Measurements from ENCODE around the gene TRIM17. TPM values are rescaled to one million over a fixed set of nuclear protein-coding genes. Genes with fewer than 3 reads are reported as not detected.

TRIM17 gene
- polyA plus RNA-seq, 1 donor (not counting 4 experiments of a cell fraction or from before 2014, with no cell fraction given), result 0.24 TPM

DNA sequence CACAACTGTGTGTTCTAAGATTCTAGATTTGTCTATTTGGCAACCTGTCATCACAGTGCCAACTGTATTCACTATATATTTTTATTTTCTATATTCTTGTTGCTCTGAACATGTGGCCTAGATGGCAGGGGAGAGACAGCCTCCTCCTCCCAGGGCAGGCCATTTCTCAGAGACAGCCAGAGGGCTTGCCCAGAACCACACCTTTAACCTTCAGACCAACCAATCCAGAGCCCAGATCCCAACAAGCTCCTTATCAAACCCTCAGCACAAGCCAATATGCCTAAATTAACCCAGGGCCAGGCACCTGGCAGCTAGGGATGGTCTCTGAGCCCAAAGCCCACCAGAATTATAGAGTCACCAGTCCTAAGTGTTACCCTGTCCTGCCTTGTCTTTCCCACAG, 29.3 kb downstream of the TRIM17 start:
- dilution Hi-C loops (cut with MboI; ENCODE audit: extremely low pct_ligation_motif_present, low sequenced_read_pairs), result no loop called here
- no peaks in the 10 kb centered on the region for H3K27me3 ChIP-seq (ENCODE audit: control insufficient read depth, extremely low read depth, insufficient read depth, low read length)
- no peak overlapping the region for H3K4me3 ChIP-seq (ENCODE audit: control insufficient read depth in 2 of 3, extremely low read depth in 1 of 3, insufficient read depth in 2 of 3, low read depth in 1 of 3, low read length in 3 of 3)
- FAIRE-seq (no peak), DNase-seq (ENCODE audit: low read depth, low spot score) (no peak)
- TF ChIP-seq EZH2 (IDR thresholded peaks at IDR 0.05; ENCODE audit: low read length), result no peak
- TF ChIP-seq, protein P1, sequence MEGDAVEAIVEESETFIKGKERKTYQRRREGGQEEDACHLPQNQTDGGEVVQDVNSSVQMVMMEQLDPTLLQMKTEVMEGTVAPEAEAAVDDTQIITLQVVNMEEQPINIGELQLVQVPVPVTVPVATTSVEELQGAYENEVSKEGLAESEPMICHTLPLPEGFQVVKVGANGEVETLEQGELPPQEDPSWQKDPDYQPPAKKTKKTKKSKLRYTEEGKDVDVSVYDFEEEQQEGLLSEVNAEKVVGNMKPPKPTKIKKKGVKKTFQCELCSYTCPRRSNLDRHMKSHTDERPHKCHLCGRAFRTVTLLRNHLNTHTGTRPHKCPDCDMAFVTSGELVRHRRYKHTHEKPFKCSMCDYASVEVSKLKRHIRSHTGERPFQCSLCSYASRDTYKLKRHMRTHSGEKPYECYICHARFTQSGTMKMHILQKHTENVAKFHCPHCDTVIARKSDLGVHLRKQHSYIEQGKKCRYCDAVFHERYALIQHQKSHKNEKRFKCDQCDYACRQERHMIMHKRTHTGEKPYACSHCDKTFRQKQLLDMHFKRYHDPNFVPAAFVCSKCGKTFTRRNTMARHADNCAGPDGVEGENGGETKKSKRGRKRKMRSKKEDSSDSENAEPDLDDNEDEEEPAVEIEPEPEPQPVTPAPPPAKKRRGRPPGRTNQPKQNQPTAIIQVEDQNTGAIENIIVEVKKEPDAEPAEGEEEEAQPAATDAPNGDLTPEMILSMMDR (optimal IDR thresholded peaks at IDR 0.05 in 1 of 3, IDR thresholded peaks at IDR 0.05 in 1 of 3, conservative IDR thresholded peaks at IDR 0.05 in 1 of 3; ENCODE audit: extremely low read depth in 1 of 3, insufficient read depth in 2 of 3, low read length in 3 of 3), result no peak
- no peaks in the 10 kb centered on the region for H3K36me3 ChIP-seq (ENCODE audit: control insufficient read depth in 2 of 2, extremely low read depth in 1 of 2, insufficient read depth in 2 of 2, low read length in 2 of 2)
- no peak overlapping the region for H3K4me2 ChIP-seq (ENCODE audit: control insufficient read depth, extremely low read depth, insufficient read depth, low read depth, low read length)
- H2AFZ ChIP-seq (ENCODE audit: control insufficient read depth, low read length), result no peak overlapping the region
- no peaks in the 10 kb centered on the region for H3K9me3 ChIP-seq (ENCODE audit: control insufficient read depth, low read depth, low read length)
- H3K4me1 ChIP-seq (ENCODE audit: control insufficient read depth, extremely low read depth, insufficient read depth, low read length), result no peaks in the 10 kb centered on the region
- H3K79me2 ChIP-seq (ENCODE audit: control insufficient read depth, insufficient read depth, low read length), result no peaks in the 10 kb centered on the region
- no peaks in the 10 kb centered on the region for H4K20me1 ChIP-seq (ENCODE audit: control insufficient read depth, extremely low read depth, insufficient read depth, low read length)
- H3K9ac ChIP-seq (ENCODE audit: control insufficient read depth, extremely low read depth, insufficient read depth, low read length), result no peak overlapping the region
- no peak overlapping the region for H3K27ac ChIP-seq (ENCODE audit: control insufficient read depth, insufficient read depth, low read length)
- H3K9me1 ChIP-seq (ENCODE audit: control insufficient read depth, extremely low read depth, insufficient read depth, low read length), result no peaks in the 10 kb centered on the region

DNA sequence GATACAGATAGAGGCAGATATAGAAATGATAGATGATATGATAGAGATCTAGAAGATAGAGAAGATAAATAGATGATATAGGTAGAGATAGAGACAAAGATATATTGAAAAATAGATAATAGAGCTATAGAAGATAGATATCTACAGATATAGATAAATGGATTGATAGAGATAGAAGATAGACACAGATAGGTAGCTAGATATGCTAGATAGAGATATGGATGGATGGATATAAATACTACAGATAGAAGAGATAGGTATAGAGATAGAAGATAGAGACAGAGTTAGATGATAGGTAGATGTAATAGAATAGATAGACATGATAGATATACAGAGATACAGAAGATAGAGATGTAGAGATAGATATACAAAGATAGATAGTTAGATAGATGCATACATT, 31.4 kb downstream of the TRIM17 start:
- no peaks in the 10 kb centered on the region for H3K9me1 ChIP-seq (ENCODE audit: control insufficient read depth, extremely low read depth, insufficient read depth, low read length)
- no peaks in the 10 kb centered on the region for H3K79me2 ChIP-seq (ENCODE audit: control insufficient read depth, insufficient read depth, low read length)
- no peak overlapping the region for H3K9ac ChIP-seq (ENCODE audit: control insufficient read depth, extremely low read depth, insufficient read depth, low read length)
- H3K27me3 ChIP-seq (ENCODE audit: control insufficient read depth, extremely low read depth, insufficient read depth, low read length), result no peaks in the 10 kb centered on the region
- DNase-seq (ENCODE audit: low read depth, low spot score) (no peak), FAIRE-seq (no peak)
- H3K9me3 ChIP-seq (ENCODE audit: control insufficient read depth, low read depth, low read length), result no peaks in the 10 kb centered on the region
- no peak overlapping the region for H3K4me3 ChIP-seq (ENCODE audit: control insufficient read depth in 2 of 3, extremely low read depth in 1 of 3, insufficient read depth in 2 of 3, low read depth in 1 of 3, low read length in 3 of 3)
- no peak overlapping the region for H3K4me2 ChIP-seq (ENCODE audit: control insufficient read depth, extremely low read depth, insufficient read depth, low read depth, low read length)
- no peak for TF ChIP-seq EZH2 (IDR thresholded peaks at IDR 0.05; ENCODE audit: low read length)
- TF ChIP-seq, protein P1 (optimal IDR thresholded peaks at IDR 0.05 in 1 of 3, IDR thresholded peaks at IDR 0.05 in 1 of 3, conservative IDR thresholded peaks at IDR 0.05 in 1 of 3; ENCODE audit: extremely low read depth in 1 of 3, insufficient read depth in 2 of 3, low read length in 3 of 3), result no peak
- H3K4me1 ChIP-seq (ENCODE audit: control insufficient read depth, extremely low read depth, insufficient read depth, low read length), result no peaks in the 10 kb centered on the region
- H3K36me3 ChIP-seq (ENCODE audit: control insufficient read depth in 2 of 2, extremely low read depth in 1 of 2, insufficient read depth in 2 of 2, low read length in 2 of 2), result no peaks in the 10 kb centered on the region
- H2AFZ ChIP-seq (ENCODE audit: control insufficient read depth, low read length), result no peak overlapping the region
- no peak overlapping the region for H3K27ac ChIP-seq (ENCODE audit: control insufficient read depth, insufficient read depth, low read length)
- dilution Hi-C loops (cut with MboI; ENCODE audit: extremely low pct_ligation_motif_present, low sequenced_read_pairs), result no loop called here
- no peaks in the 10 kb centered on the region for H4K20me1 ChIP-seq (ENCODE audit: control insufficient read depth, extremely low read depth, insufficient read depth, low read length)
